RKO (cell line): ENCODE data around the gene THAP12.
"Not testable (repeated sequence)": the region's sequence is repeated elsewhere in the genome, so short reads cannot be mapped to it uniquely, and the experiment has no call there.

ENCODE experiments used
- DNase-seq: peaks from one replicate; pipeline ENCODE4 v3.0.0-alpha.2; 2016; ENCODE audit warnings: low spot score

The THAP12 gene

GRCh38 chr11:76323804-76324203 lies 57.1 kb downstream of the THAP12 start:
- DNase-seq, result no peak

GRCh38 chr11:76323375-76323774 lies 57.6 kb downstream of the THAP12 start:
- DNase-seq, result not testable (repeated sequence)

- DNase-seq, result no peak
Measured at GRCh38 chr11:76322942-76323341, 58.0 kb downstream of the THAP12 start.

- DNase-seq, result no peak
Measured at GRCh38 chr11:76322540-76322939, 58.4 kb downstream of the THAP12 start.

- no peak for DNase-seq
Measured at GRCh38 chr11:76321820-76322524, 59.0 kb downstream of the THAP12 start.

GRCh38 chr11:76321340-76321739 lies 59.6 kb downstream of the THAP12 start:
- DNase-seq, result no peak

GRCh38 chr11:76320929-76321328 lies 60.0 kb downstream of the THAP12 start:
- DNase-seq, result no peak

- not testable (repeated sequence) for DNase-seq
Measured at GRCh38 chr11:76319798-76320197, 61.1 kb downstream of the THAP12 start.

GRCh38 chr11:76318744-76319384 lies 62.1 kb downstream of the THAP12 start:
- peak; percentile 77 for DNase-seq

GRCh38 chr11:76317296-76317695 lies 63.6 kb downstream of the THAP12 start:
- no peak for DNase-seq

- DNase-seq, result no peak
Measured at GRCh38 chr11:76316726-76317125, 64.2 kb downstream of the THAP12 start.

- no peak for DNase-seq
Measured at GRCh38 chr11:76315182-76315853, 65.6 kb downstream of the THAP12 start.

GRCh38 chr11:76314741-76315090 lies 66.2 kb downstream of the THAP12 start:
- peak; percentile 51 for DNase-seq

GRCh38 chr11:76313913-76314740 lies 66.8 kb downstream of the THAP12 start:
- no peak for DNase-seq

GRCh38 chr11:76313271-76313670 lies 67.7 kb downstream of the THAP12 start:
- DNase-seq, result no peak

- DNase-seq, result no peak
Measured at GRCh38 chr11:76310832-76311595, 69.9 kb downstream of the THAP12 start.

- no peak for DNase-seq
Measured at GRCh38 chr11:76307978-76308747, 72.8 kb downstream of the THAP12 start.

GRCh38 chr11:76307396-76307795 lies 73.5 kb downstream of the THAP12 start:
- no peak for DNase-seq

- DNase-seq, result no peak
Measured at GRCh38 chr11:76303399-76303798, 77.5 kb downstream of the THAP12 start.

- no peak for DNase-seq
Measured at GRCh38 chr11:76302996-76303395, 77.9 kb downstream of the THAP12 start.
